Measurements from ENCODE around the gene GINS1. TPM values are rescaled to one million over a fixed set of nuclear protein-coding genes. Genes with fewer than 3 reads are reported as not detected.

Gene GINS1
- total and polyA plus RNA-seq, 2 of the 13 experiments (the other 11 are each of a cell fraction or from before 2014, with no cell fraction given) = 14.6 to 59.9 TPM

DNA sequence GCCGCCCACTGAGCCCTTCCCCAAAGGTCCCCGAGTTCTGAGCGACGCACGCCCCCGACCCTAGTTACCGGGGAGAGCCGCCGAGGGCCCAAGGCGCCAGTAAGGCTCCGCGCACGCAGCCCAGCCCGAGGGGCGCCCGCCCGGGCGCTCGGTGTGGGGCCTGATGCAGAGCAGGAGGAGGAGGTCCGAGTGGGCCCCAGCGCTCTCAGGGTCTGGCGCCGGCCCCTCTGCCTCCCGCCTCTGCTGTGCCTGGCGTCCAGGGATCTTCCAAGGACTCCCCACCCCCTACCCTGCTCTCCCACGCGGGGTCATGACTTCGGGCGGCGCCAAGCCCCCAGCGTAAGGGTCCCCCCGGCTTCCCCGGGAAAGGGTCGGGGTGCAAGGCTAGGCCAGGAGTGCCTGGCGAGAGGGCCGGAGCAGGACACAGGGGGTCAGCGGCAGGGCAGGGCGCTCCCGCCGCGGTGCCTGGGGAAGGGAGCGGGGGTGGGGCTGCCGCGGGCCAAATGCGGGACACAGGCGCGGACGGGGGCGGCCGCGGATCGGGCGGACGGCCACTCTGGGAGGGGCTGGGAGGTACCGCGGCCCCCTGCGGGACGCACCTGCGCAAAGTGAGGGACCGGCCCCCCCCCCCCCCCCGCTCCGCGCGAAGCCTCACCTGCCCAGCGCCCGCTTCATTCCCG is 17.5 kb upstream of the GINS1 start (continued):
- TF ChIP-seq U2AF2 (IDR thresholded peaks at IDR 0.05; ENCODE audit: low read depth, low read length) = no peak
- TF ChIP-seq ZNF232 (CRISPR knock-in tag; IDR thresholded peaks at IDR 0.05; ENCODE audit: borderline replicate concordance) = no peak
- TF ChIP-seq ZNF788 (CRISPR knock-in tag; IDR thresholded peaks at IDR 0.05; ENCODE audit: borderline replicate concordance) = peak; percentile 86; the same call in 1 of the 2 replicates
- peak; percentile 57; the same call in 1 of the 2 replicates for TF ChIP-seq ZNF850 (CRISPR knock-in tag; conservative IDR thresholded peaks at IDR 0.05)
- TF ChIP-seq ZNF841 (CRISPR knock-in tag; IDR thresholded peaks at IDR 0.05; ENCODE audit: borderline replicate concordance) = 0 out of 2 replicates have a peak, but pooled peaks have one; percentile 54
- TF ChIP-seq HDAC1 (CRISPR knock-in tag; IDR thresholded peaks at IDR 0.05) = peak; percentile 90
- peak; percentile 89 for TF ChIP-seq RBM39 (IDR thresholded peaks at IDR 0.05; ENCODE audit: low read depth, low read length, poor library complexity, severe bottlenecking)
- TF ChIP-seq ADNP (CRISPR knock-in tag; IDR thresholded peaks at IDR 0.05) = peak; percentile 59; the same call in 1 of the 2 replicates
- no peak for TF ChIP-seq STAT6 (CRISPR knock-in tag; IDR thresholded peaks at IDR 0.05; ENCODE audit: borderline replicate concordance)
- TF ChIP-seq CSRNP2 (CRISPR knock-in tag; conservative IDR thresholded peaks at IDR 0.05; ENCODE audit: low read depth) = no peak
- peak; percentile 91; the same call in 1 of the 2 replicates for TF ChIP-seq KDM5B (CRISPR knock-in tag; IDR thresholded peaks at IDR 0.05; ENCODE audit: borderline replicate concordance)
- peak; percentile 35; the same call in 1 of the 2 replicates for TF ChIP-seq ZNF782 (CRISPR knock-in tag; IDR thresholded peaks at IDR 0.05; ENCODE audit: borderline replicate concordance)
- TF ChIP-seq PAXIP1 (CRISPR knock-in tag; conservative IDR thresholded peaks at IDR 0.05) = no peak; the same call in 1 of the 2 replicates
- no peak for TF ChIP-seq FOXP1 (IDR thresholded peaks at IDR 0.05)
- no peak for TF ChIP-seq FOXP1 (CRISPR knock-in tag; IDR thresholded peaks at IDR 0.05)
- peak; percentile 94 for TF ChIP-seq PATZ1 (CRISPR knock-in tag; IDR thresholded peaks at IDR 0.05)
- no peak for TF ChIP-seq FOXA3 (CRISPR knock-in tag; IDR thresholded peaks at IDR 0.05)

All from HepG2 (cell line).